Rectal smooth muscle tissue (tissue), 1 donor: ENCODE measurements around the gene GPR3.
"Not testable (repeated sequence)": the region's sequence is repeated elsewhere in the genome, so short reads cannot be mapped to it uniquely, and the experiment has no call there.

Experiments
- H3K27ac ChIP-seq: one replicate; pipeline ENCODE4 v1.7.0; 2013; ENCODE audit warnings: low read depth, low read length, inconsistent platforms
- H3K27me3 ChIP-seq: one replicate; pipeline ENCODE4 v1.7.0; 2013; ENCODE audit warnings: low read length; ENCODE audit not compliant: control insufficient read depth, insufficient read depth
- H3K36me3 ChIP-seq: one replicate; pipeline ENCODE4 v1.7.0; 2013; ENCODE audit warnings: low read length; ENCODE audit not compliant: control insufficient read depth, insufficient read depth
- H3K4me1 ChIP-seq: one replicate; pipeline ENCODE4 v1.7.0; 2013; ENCODE audit warnings: low read length; ENCODE audit not compliant: control insufficient read depth, insufficient read depth
- H3K4me3 ChIP-seq: one replicate; pipeline ENCODE4 v1.7.0; 2013; ENCODE audit warnings: low read length
- H3K9ac ChIP-seq: one replicate; pipeline ENCODE4 v1.7.0; 2013; ENCODE audit warnings: low read length

Gene GPR3

GRCh38 chr1:27377760-27378495, 14.5 kb upstream of the GPR3 start:
- no peaks in the 10 kb centered on the region for H3K36me3 ChIP-seq
- H3K27ac ChIP-seq = no peak overlapping the region
- no peak overlapping the region for H3K4me3 ChIP-seq
- no peak overlapping the region for H3K9ac ChIP-seq
- H3K27me3 ChIP-seq = no peaks in the 10 kb centered on the region
- no peaks in the 10 kb centered on the region for H3K4me1 ChIP-seq

- Histone ChIP-seq H3K4me3 (no peak overlapping the region), H3K27ac (no peak overlapping the region), H3K9ac (no peak overlapping the region), H3K27me3 (peaks cover 6% of the 10 kb centered on the region), H3K4me1 (no peaks in the 10 kb centered on the region), H3K36me3 (no peaks in the 10 kb centered on the region)
Measured at GRCh38 chr1:27379564-27380122, 12.8 kb upstream of the GPR3 start.

GRCh38 chr1:27380224-27380623, 12.2 kb upstream of the GPR3 start:
- no peaks in the 10 kb centered on the region for H3K4me1 ChIP-seq

GRCh38 chr1:27380766-27381733, 11.4 kb upstream of the GPR3 start:
- H3K9ac ChIP-seq = no peak overlapping the region
- no peak overlapping the region for H3K4me3 ChIP-seq

More at GRCh38 chr1:27380224-27380623, 12.2 kb upstream of the GPR3 start:
- H3K9ac ChIP-seq = no peak overlapping the region
- no peaks in the 10 kb centered on the region for H3K36me3 ChIP-seq
- H3K4me3 ChIP-seq = no peak overlapping the region
- H3K27me3 ChIP-seq = peaks cover 6% of the 10 kb centered on the region
- no peak overlapping the region for H3K27ac ChIP-seq

GRCh38 chr1:27381969-27382762, 10.3 kb upstream of the GPR3 start:
- H3K36me3 ChIP-seq = no peaks in the 10 kb centered on the region
- no peak overlapping the region for H3K4me3 ChIP-seq
- H3K9ac ChIP-seq = no peak overlapping the region
- H3K4me1 ChIP-seq = no peaks in the 10 kb centered on the region
- H3K27me3 ChIP-seq = peaks cover 6% of the 10 kb centered on the region
- no peak overlapping the region for H3K27ac ChIP-seq

More at GRCh38 chr1:27380766-27381733, 11.4 kb upstream of the GPR3 start:
- H3K27me3 ChIP-seq = peaks cover 6% of the 10 kb centered on the region
- H3K4me1 ChIP-seq = no peaks in the 10 kb centered on the region
- no peak overlapping the region for H3K27ac ChIP-seq
- H3K36me3 ChIP-seq = no peaks in the 10 kb centered on the region

- Histone ChIP-seq H3K4me3 (no peak within 1 kb of the TSS), H3K36me3 (no peaks in the 10 kb centered on the region), H3K4me1 (no peaks in the 10 kb centered on the region), H3K27ac (no peak within 1 kb of the TSS), H3K9ac (no peak within 1 kb of the TSS), H3K27me3 (peaks cover 6% of the 10 kb centered on the region)
Measured at GRCh38 chr1:27383039-27383605, 9.3 kb upstream of the GPR3 start, which contains the start of gene CD164L2. CD164L2 (minus strand) TSS chr1:27383333; CDS start chr1:27383239, 94 bp downstream.

GRCh38 chr1:27383661-27384060, 8.8 kb upstream of the GPR3 start:
- H3K9ac ChIP-seq = no peak overlapping the region
- no peak overlapping the region for H3K27ac ChIP-seq
- H3K4me3 ChIP-seq = no peak overlapping the region
- H3K36me3 ChIP-seq = no peaks in the 10 kb centered on the region
- no peaks in the 10 kb centered on the region for H3K4me1 ChIP-seq
- peaks cover 6% of the 10 kb centered on the region for H3K27me3 ChIP-seq

GRCh38 chr1:27384797-27385196, 7.6 kb upstream of the GPR3 start:
- not testable (repeated sequence) for H3K4me3 ChIP-seq, H3K36me3 ChIP-seq, H3K9ac ChIP-seq, H3K4me1 ChIP-seq, H3K27me3 ChIP-seq, H3K27ac ChIP-seq

GRCh38 chr1:27388337-27389005, 4.0 kb upstream of the GPR3 start:
- Histone ChIP-seq H3K27me3 (peaks cover 4% of the 10 kb centered on the region), H3K27ac (no peak overlapping the region), H3K36me3 (no peaks in the 10 kb centered on the region), H3K4me1 (peaks cover 8% of the 10 kb centered on the region), H3K4me3 (no peak overlapping the region), H3K9ac (no peak overlapping the region)

- H3K9ac ChIP-seq = no peak overlapping the region
- peaks cover 8% of the 10 kb centered on the region for H3K4me1 ChIP-seq
- peak overlapping the region; percentile 65 for H3K4me3 ChIP-seq
- no peak overlapping the region for H3K27ac ChIP-seq
- H3K27me3 ChIP-seq = no peaks in the 10 kb centered on the region
- no peaks in the 10 kb centered on the region for H3K36me3 ChIP-seq
Measured at GRCh38 chr1:27391511-27392095, 819 bp upstream of the GPR3 start.
